C4-2B (cell line): Measurements from ENCODE around the gene CCDC9B.

Experiments
- H3K27ac ChIP-seq: fragments of 450-650 bp; 2 replicates; pipeline ENCODE4 v1.5.1; 2017
- ZFX ChIP-seq: fragments of 450-650 bp; IDR thresholded peaks from 2 replicates; pipeline ENCODE4 v1.6.1; 2017
- TF ChIP-seq, protein P1 (sequence below): fragments of 450-650 bp; conservative IDR thresholded peaks from 2 replicates; pipeline ENCODE4 v1.5.1; 2017; ENCODE audit warnings: mild to moderate bottlenecking

The CCDC9B gene

DNA sequence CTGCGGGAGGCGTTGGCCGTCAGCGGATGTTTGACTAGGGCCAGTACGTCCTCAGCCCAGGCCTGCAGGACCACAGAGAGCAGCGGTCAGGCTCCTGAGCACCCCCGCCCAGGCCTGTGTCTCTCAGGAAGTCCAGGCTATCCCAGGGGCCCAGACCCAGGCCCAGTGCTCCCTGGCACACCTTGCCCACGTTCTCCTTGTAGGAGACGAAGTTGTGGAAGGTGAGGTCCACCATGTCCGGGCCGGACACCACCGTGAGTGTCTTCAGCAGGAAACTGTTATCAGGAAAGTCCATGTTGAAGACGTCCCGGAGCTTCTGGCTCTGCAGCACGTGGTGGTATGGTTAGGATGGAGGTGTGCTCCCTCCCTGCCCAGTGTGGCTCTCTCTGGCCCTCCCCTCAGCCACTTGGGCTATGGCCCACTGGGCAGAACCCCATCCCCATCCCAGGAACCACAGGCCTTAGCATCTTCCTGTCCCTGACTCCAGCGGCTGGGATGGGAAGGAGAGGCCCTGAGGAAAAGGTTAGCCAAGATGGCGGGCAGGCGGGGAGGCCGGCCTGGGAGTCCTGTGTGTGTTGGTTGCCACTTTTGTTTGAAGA is 38.4 kb downstream of the CCDC9B start:
- H3K27ac ChIP-seq = no peak overlapping the region
- TF ChIP-seq, protein P1, sequence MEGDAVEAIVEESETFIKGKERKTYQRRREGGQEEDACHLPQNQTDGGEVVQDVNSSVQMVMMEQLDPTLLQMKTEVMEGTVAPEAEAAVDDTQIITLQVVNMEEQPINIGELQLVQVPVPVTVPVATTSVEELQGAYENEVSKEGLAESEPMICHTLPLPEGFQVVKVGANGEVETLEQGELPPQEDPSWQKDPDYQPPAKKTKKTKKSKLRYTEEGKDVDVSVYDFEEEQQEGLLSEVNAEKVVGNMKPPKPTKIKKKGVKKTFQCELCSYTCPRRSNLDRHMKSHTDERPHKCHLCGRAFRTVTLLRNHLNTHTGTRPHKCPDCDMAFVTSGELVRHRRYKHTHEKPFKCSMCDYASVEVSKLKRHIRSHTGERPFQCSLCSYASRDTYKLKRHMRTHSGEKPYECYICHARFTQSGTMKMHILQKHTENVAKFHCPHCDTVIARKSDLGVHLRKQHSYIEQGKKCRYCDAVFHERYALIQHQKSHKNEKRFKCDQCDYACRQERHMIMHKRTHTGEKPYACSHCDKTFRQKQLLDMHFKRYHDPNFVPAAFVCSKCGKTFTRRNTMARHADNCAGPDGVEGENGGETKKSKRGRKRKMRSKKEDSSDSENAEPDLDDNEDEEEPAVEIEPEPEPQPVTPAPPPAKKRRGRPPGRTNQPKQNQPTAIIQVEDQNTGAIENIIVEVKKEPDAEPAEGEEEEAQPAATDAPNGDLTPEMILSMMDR = no peak
- no peak for TF ChIP-seq ZFX

DNA sequence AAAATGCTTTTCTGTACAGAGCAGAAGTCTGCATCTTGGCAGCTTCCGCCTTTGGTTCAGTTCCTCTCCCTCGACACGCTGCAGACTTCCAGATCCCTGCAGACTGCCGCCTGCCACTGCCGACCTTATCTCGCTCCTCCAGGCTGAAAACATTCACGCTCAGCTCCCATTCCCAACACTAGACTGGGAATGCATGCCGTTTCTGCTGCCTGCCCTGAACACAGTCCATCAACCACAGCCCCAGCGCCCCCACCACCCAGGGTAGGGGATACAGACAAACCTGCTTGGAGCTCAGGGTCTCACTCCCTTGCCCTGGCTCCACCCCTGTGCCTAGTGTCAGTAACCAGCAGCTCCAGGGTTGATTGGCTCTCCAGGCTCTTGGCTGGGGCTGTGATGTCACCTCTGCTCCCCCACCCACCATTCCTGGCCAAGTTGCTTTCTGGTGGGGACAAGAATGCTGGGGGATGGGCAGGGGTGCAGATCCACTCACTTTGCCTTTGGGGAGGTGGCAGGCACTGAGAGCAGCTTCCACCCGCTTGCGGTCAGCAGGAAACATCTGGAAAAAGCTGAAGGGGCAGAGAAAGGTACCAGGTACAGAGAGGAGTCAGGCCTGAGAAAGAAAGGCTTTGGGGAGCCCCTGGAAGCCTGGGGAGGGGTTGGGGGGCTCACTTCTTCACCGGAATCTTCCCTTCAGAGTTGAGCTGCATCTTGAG is 39.1 kb downstream of the CCDC9B start:
- TF ChIP-seq, protein P1 = no peak
- TF ChIP-seq ZFX = no peak
- no peak overlapping the region for H3K27ac ChIP-seq

- TF ChIP-seq ZFX = no peak
- TF ChIP-seq, protein P1 = no peak
- no peak overlapping the region for H3K27ac ChIP-seq
These were observed 40.0 kb downstream of the CCDC9B start for GRCh38 chr15:40300771-40301170.

GRCh38 chr15:40300367-40300766 is 40.4 kb downstream of the CCDC9B start:
- H3K27ac ChIP-seq = no peak overlapping the region
- TF ChIP-seq, protein P1 = no peak
- no peak for TF ChIP-seq ZFX

- no peak overlapping the region for H3K27ac ChIP-seq
- TF ChIP-seq ZFX = no peak
- TF ChIP-seq, protein P1 = no peak
These were observed 42.4 kb downstream of the CCDC9B start for GRCh38 chr15:40298216-40298935.

DNA sequence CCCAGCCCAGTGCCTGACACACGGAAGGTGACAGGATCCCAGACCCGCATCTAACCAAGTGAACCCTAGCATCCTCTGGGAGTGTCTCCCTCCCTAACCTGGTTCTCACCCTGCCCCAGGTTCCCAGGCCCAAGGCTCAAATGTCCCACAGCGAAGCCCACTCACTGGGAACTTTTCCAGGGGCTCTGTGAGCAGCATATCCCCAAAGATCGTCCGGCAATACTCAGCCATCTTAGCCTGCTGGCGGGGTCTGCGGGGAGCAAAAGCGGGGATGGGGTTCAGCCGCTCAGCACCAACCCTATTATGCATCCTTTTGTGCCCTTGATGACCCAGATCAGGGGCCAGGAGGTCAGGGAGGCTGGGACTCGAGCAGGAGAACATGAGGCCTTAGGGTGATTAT is 43.4 kb downstream of the CCDC9B start:
- H3K27ac ChIP-seq = no peak overlapping the region
- TF ChIP-seq ZFX = no peak
- TF ChIP-seq, protein P1 = no peak
